HepG2 (cell line): ENCODE measurements around the gene ASNS. TPM values are rescaled to one million over a fixed set of nuclear protein-coding genes. Genes with fewer than 3 reads are reported as not detected.

Source experiments
- ATAC-seq: fragments of 200-7000 bp; cut with Tn5 transposase; 3 replicates; pipeline ENCODE4 v1.9.1; 2020; ENCODE audit warnings: mild to moderate bottlenecking, moderate library complexity
- BruUV-seq: library from RNA; stranded (reverse); fragments of 400-500 nt; replicated peaks from 2 replicates; lab custom pipeline; 2021; lab: Mats Ljungman, UMichigan
- CTCF ChIA-PET: fragments of 300-600 bp; formaldehyde crosslinking; extraction: SDS; loops from one replicate; lab custom pipeline; 2021; ENCODE audit warnings: low total read pairs, inconsistent platforms, low intra/inter-chr PET ratio; lab: Yijun Ruan, JAX
- POLR2A ChIA-PET: fragments of 350-600 bp; sonication (Branson Sonifier 250); formaldehyde crosslinking; loops from one replicate; lab custom pipeline; 2020; ENCODE audit warnings: antibody characterized with exemption, inconsistent platforms; lab: Yijun Ruan, JAX
- DNase-seq: peaks from one replicate; pipeline ENCODE4 v3.0.0-alpha.2; 2015; ENCODE audit warnings: low spot score
- FAIRE-seq: peaks from 3 replicates; lab custom pipeline; 2011; peaks lifted over from hg19 to GRCh38; lab: Jason Lieb, UNC
- H2AFZ ChIP-seq: one replicate; pipeline ENCODE4 v1.6.1; 2011; ENCODE audit warnings: low read length, inconsistent platforms
- H3K27ac ChIP-seq: fragments of 300-600 bp; 3 replicates; pipeline ENCODE4 v1.8.0; 2011; ENCODE audit warnings: mixed run types, mild to moderate bottlenecking, mixed read lengths, low read length, inconsistent platforms; ENCODE audit not compliant: insufficient read depth; ENCODE audit errors: extremely low read length
- H3K27me3 ChIP-seq, 2 experiments: fragments of 200-600 bp in 1 of 2; 2 replicates in 1 of 2; 3 replicates in 1 of 2; pipeline versions ENCODE4 v1.6.0 to v1.8.0; 2011; ENCODE audit warnings: low read length in 2 of 2, mild to moderate bottlenecking in 2 of 2, moderate library complexity in 2 of 2, inconsistent platforms in 1 of 2; ENCODE audit not compliant: insufficient read depth in 2 of 2, control insufficient read depth in 1 of 2
- H3K36me3 ChIP-seq, 2 experiments: fragments of 200-600 bp in 1 of 2; replicated peaks in 1 of 2; 2 replicates in 1 of 2; 3 replicates in 1 of 2; pipeline versions ENCODE4 v1.5.1 to v1.8.0; 2011; ENCODE audit warnings: low read length in 2 of 2, inconsistent platforms in 1 of 2; ENCODE audit not compliant: insufficient read depth in 2 of 2, control insufficient read depth in 1 of 2
- H3K4me1 ChIP-seq: 2 replicates; pipeline ENCODE4 v1.5.1; 2012; ENCODE audit warnings: low read length, inconsistent platforms; ENCODE audit not compliant: insufficient read depth
- H3K4me2 ChIP-seq: 2 replicates; pipeline ENCODE4 v1.6.0; 2011; ENCODE audit warnings: low read depth, low read length, inconsistent platforms
- H3K4me3 ChIP-seq, 3 experiments: fragments of 200-600 bp in 1 of 3; sonication (generic), shearing (Covaris generic) in 1 of 3; replicated peaks in 1 of 3; 2 replicates each; pipeline ENCODE4 v1.5.1; 2011 to 2016; ENCODE audit warnings: low read length in 3 of 3, inconsistent platforms in 2 of 3, low read depth in 2 of 3, mild to moderate bottlenecking in 2 of 3, control low read depth in 1 of 3, mixed read lengths in 1 of 3; ENCODE audit not compliant: insufficient read depth in 1 of 3
- H3K79me2 ChIP-seq: one replicate; pipeline ENCODE4 v1.6.1; 2011; ENCODE audit warnings: low read length, inconsistent platforms; ENCODE audit not compliant: insufficient read depth
- H3K9ac ChIP-seq: 2 replicates; pipeline ENCODE4 v1.6.0; 2011; ENCODE audit warnings: mild to moderate bottlenecking, low read depth, low read length, inconsistent platforms; ENCODE audit not compliant: insufficient read depth
- H3K9me3 ChIP-seq: 2 replicates; pipeline ENCODE4 v1.5.1; 2012; ENCODE audit warnings: mild to moderate bottlenecking, low read length
- H4K20me1 ChIP-seq: 2 replicates; pipeline ENCODE4 v1.6.0; 2011; ENCODE audit warnings: inconsistent platforms, mild to moderate bottlenecking, low read length, moderate library complexity; ENCODE audit not compliant: insufficient read depth
- BCLAF1 ChIP-seq: fragments of 450-650 bp; IDR thresholded peaks from 2 replicates; pipeline ENCODE4 v1.6.1; 2017; ENCODE audit warnings: mild to moderate bottlenecking
- BRCA1 ChIP-seq: sonication (generic); formaldehyde crosslinking; IDR thresholded peaks from 2 replicates; pipeline ENCODE4 v1.4.0; 2020; ENCODE audit warnings: missing genetic modification reagents
- CCDC6 ChIP-seq: sonication (generic); formaldehyde crosslinking; IDR thresholded peaks from 2 replicates; pipeline ENCODE4 v1.8.1; 2022; ENCODE audit warnings: mild to moderate bottlenecking, missing genetic modification reagents, moderate library complexity
- CENPX ChIP-seq: sonication (generic); formaldehyde crosslinking; IDR thresholded peaks from 2 replicates; pipeline ENCODE4 v1.9.0; 2021; ENCODE audit warnings: mild to moderate bottlenecking, missing genetic modification reagents, moderate library complexity
- GRHL1 ChIP-seq: sonication (generic); formaldehyde crosslinking; conservative IDR thresholded peaks from 2 replicates; pipeline ENCODE4 v1.8.0; 2022; ENCODE audit warnings: missing genetic modification reagents
- POLR2G ChIP-seq: fragments of 200-400 bp; formaldehyde crosslinking; IDR thresholded peaks from 2 replicates; pipeline ENCODE4 v1.6.1; 2018; ENCODE audit warnings: mild to moderate bottlenecking, low read depth, low read length, moderate library complexity
- SNAI1 ChIP-seq: sonication (generic); formaldehyde crosslinking; IDR thresholded peaks from 2 replicates; pipeline ENCODE4 v1.5.0; 2020; ENCODE audit warnings: mild to moderate bottlenecking, missing genetic modification reagents, borderline replicate concordance
- SNAPC5 ChIP-seq: sonication (generic); formaldehyde crosslinking; IDR thresholded peaks from 2 replicates; pipeline ENCODE4 v1.8.1; 2023; ENCODE audit warnings: mild to moderate bottlenecking, missing genetic modification reagents, borderline replicate concordance
- TFDP2 ChIP-seq: sonication (generic); formaldehyde crosslinking; IDR thresholded peaks from 2 replicates; pipeline ENCODE4 v1.4.0; 2020; ENCODE audit warnings: missing genetic modification reagents
- ZBTB37 ChIP-seq: sonication (generic); formaldehyde crosslinking; IDR thresholded peaks from 2 replicates; pipeline ENCODE4 v1.4.0; 2020; ENCODE audit warnings: mild to moderate bottlenecking, missing genetic modification reagents
- ZNF33B ChIP-seq: sonication (generic); formaldehyde crosslinking; IDR thresholded peaks from 2 replicates; pipeline ENCODE4 v1.5.1; 2020; ENCODE audit warnings: mild to moderate bottlenecking, missing genetic modification reagents
- ZNF703 ChIP-seq: sonication (generic); formaldehyde crosslinking; IDR thresholded peaks from 2 replicates; pipeline ENCODE4 v1.5.1; 2020; ENCODE audit warnings: missing genetic modification reagents, mild to moderate bottlenecking, moderate library complexity, borderline replicate concordance
- ZSCAN12 ChIP-seq: sonication (generic); formaldehyde crosslinking; IDR thresholded peaks from 2 replicates; pipeline ENCODE4 v1.9.0; 2021; ENCODE audit warnings: mild to moderate bottlenecking, missing genetic modification reagents
- WGBS: methylation state at CpG from one replicate; pipeline ENCODE4 v1.1.6; 2017; ENCODE audit warnings: low lambda C conversion rate; 5-methylcytosine and 5-hydroxymethylcytosine counted together
- in situ Hi-C: cut with HindIII; loops from 2 replicates; pipeline ENCODE4 v1.10.0; 2017; ENCODE audit warnings: low pct_unique_long_range_greater_than_20kb; ENCODE audit not compliant: extremely low pct_ligation_motif_present
- intact Hi-C: fragments of 100-400 bp; cut with micrococcal nuclease; formaldehyde crosslinking; loops from one replicate; pipeline ENCODE4 v1.10.0; 2022; ENCODE audit not compliant: unreplicated experiment
- polyA plus RNA-seq, 8 experiments: library from polyadenylated mRNA; depleted of rRNA in 3 of 8; stranded (reverse) in 7 of 8; unstranded in 1 of 8; fragments of >200 nt; fragmentation: Illumina TruSeq in 4 of 8; extraction: Trizol in 4 of 8; gene quantifications; 2 replicates each; pipeline versions ENCODE4 v1.2.1 to v1.2.3, GENCODE V29; 2011 to 2016; ENCODE audit warnings: low read depth in 4 of 8, missing spikeins in 1 of 8, mixed read lengths in 1 of 8; ENCODE audit not compliant: insufficient read depth in 1 of 8
- total RNA-seq, 5 experiments: library from RNA; depleted of rRNA; stranded (reverse); fragments of >200 nt; fragmentation: Illumina TruSeq; extraction: Trizol; gene quantifications; 2 replicates each; pipeline ENCODE4 v1.2.3, GENCODE V29; 2016; ENCODE audit warnings: low read depth in 1 of 5

The ASNS gene
- total and polyA plus RNA-seq, 2 of the 13 experiments (the other 11 are each of a cell fraction or from before 2014, with no cell fraction given) = 55.0 to 75.1 TPM

- no peak overlapping the region for H3K9ac ChIP-seq
- no peak overlapping the region for H3K4me2 ChIP-seq
- no peaks in the 10 kb centered on the region for H3K9me3 ChIP-seq
- DNase-seq (no peak), FAIRE-seq (no peak), ATAC-seq (no peak)
- H3K27ac ChIP-seq = no peak overlapping the region
- POLR2A ChIA-PET = no interaction called here
- no peaks in the 10 kb centered on the region for H3K27me3 ChIP-seq
- peaks cover 9 to 81% of the 10 kb centered on the region in 2 experiments for H3K36me3 ChIP-seq
- no peak for TF ChIP-seq SNAPC5
- no peak for TF ChIP-seq BCLAF1
- no peak for TF ChIP-seq ZSCAN12 (CRISPR knock-in tag)
- no peak for TF ChIP-seq ZNF33B (CRISPR knock-in tag)
- TF ChIP-seq ZBTB37 (CRISPR knock-in tag) = no peak
- TF ChIP-seq CCDC6 (CRISPR knock-in tag) = no peak
- TF ChIP-seq TFDP2 (CRISPR knock-in tag) = no peak
- no peak for TF ChIP-seq GRHL1 (CRISPR knock-in tag)
- no peak for TF ChIP-seq POLR2G
- TF ChIP-seq BRCA1 = no peak
- TF ChIP-seq SNAI1 (CRISPR knock-in tag) = no peak
- TF ChIP-seq ZNF703 (CRISPR knock-in tag) = no peak
- no peak for TF ChIP-seq CENPX (CRISPR knock-in tag)
- CTCF ChIA-PET = no interaction called here
- in situ Hi-C loops = no loop called here
- H3K4me1 ChIP-seq = no peaks in the 10 kb centered on the region
- WGBS = 93% methylated on average over 4 of the region's 4 CpGs
- no peaks in the 10 kb centered on the region; the same call in 1 of the 2 replicates for H4K20me1 ChIP-seq
- intact Hi-C loops = no loop called here
- no peaks in the 10 kb centered on the region for H3K79me2 ChIP-seq
- no TSS peak for BruUV-seq
- no peak overlapping the region for H3K4me3 ChIP-seq
- H2AFZ ChIP-seq = no peak overlapping the region
Observed at GRCh38 chr7:97859606-97860204, 12.5 kb downstream of the ASNS start.
